Trophoblast cell (in vitro differentiated cells and primary cell): ENCODE data around the gene USP35.
A peak's percentile ranks its signal among the peaks of the same experiment; 100 is the strongest.

Experiments
- DNase-seq, 2 donors: peaks; one replicate each; pipeline ENCODE4 v3.0.0-alpha.2; 2016
- H2AFZ ChIP-seq: 2 replicates; pipeline ENCODE4 v1.6.1; 2013; ENCODE audit warnings: low read length, moderate library complexity, mild to moderate bottlenecking; ENCODE audit not compliant: insufficient read depth, poor library complexity
- H2AK5ac ChIP-seq: 2 replicates; pipeline ENCODE4 v1.6.1; 2013; ENCODE audit warnings: mild to moderate bottlenecking, low read length
- H2BK120ac ChIP-seq: 2 replicates; pipeline ENCODE4 v1.6.1; 2013; ENCODE audit warnings: low read length, mild to moderate bottlenecking, moderate library complexity; ENCODE audit not compliant: insufficient read depth, poor library complexity
- H2BK12ac ChIP-seq: 2 replicates; pipeline ENCODE4 v1.6.1; 2013; ENCODE audit warnings: mild to moderate bottlenecking, low read length, moderate library complexity
- H2BK5ac ChIP-seq: 2 replicates; pipeline ENCODE4 v1.6.1; 2013; ENCODE audit warnings: low read length, low read depth, moderate library complexity, mild to moderate bottlenecking; ENCODE audit not compliant: poor library complexity
- H3K14ac ChIP-seq: 2 replicates; pipeline ENCODE4 v1.6.1; 2013; ENCODE audit warnings: mild to moderate bottlenecking, low read length
- H3K18ac ChIP-seq: 2 replicates; pipeline ENCODE4 v1.6.1; 2013; ENCODE audit warnings: mild to moderate bottlenecking, low read length
- H3K23ac ChIP-seq: 2 replicates; pipeline ENCODE4 v1.6.1; 2013; ENCODE audit warnings: low read length
- H3K27ac ChIP-seq: 2 replicates; pipeline ENCODE4 v1.5.1; 2013; ENCODE audit warnings: low read depth, mild to moderate bottlenecking, inconsistent platforms, low read length, moderate library complexity
- H3K27me3 ChIP-seq: 2 replicates; pipeline ENCODE4 v1.6.1; 2013; ENCODE audit warnings: inconsistent platforms, mild to moderate bottlenecking, low read length, moderate library complexity; ENCODE audit not compliant: insufficient read depth
- H3K36me3 ChIP-seq, 2 experiments: 1 replicate in 1 of 2; 2 replicates in 1 of 2; pipeline ENCODE4 v1.6.1; 2013; ENCODE audit warnings: low read length in 2 of 2, mild to moderate bottlenecking in 2 of 2, moderate library complexity in 1 of 2; ENCODE audit not compliant: insufficient read depth in 2 of 2, control insufficient read depth in 1 of 2
- H3K4ac ChIP-seq: 2 replicates; pipeline ENCODE4 v1.6.1; 2013; ENCODE audit warnings: low read depth, mild to moderate bottlenecking, low read length, moderate library complexity
- H3K4me1 ChIP-seq, 2 experiments: 1 replicate in 1 of 2; 2 replicates in 1 of 2; pipeline ENCODE4 v1.6.1; 2013; ENCODE audit warnings: low read length in 2 of 2, mild to moderate bottlenecking in 2 of 2, moderate library complexity in 1 of 2; ENCODE audit not compliant: insufficient read depth in 2 of 2, control insufficient read depth in 1 of 2
- H3K4me2 ChIP-seq: 2 replicates; pipeline ENCODE4 v1.6.1; 2013; ENCODE audit warnings: inconsistent platforms, mild to moderate bottlenecking, low read length, moderate library complexity
- H3K4me3 ChIP-seq: 2 replicates; pipeline ENCODE4 v1.5.1; 2013; ENCODE audit warnings: mild to moderate bottlenecking, low read depth, low read length, inconsistent platforms
- H3K79me1 ChIP-seq: one replicate; pipeline ENCODE4 v1.6.1; 2013; ENCODE audit warnings: low read length
- H3K79me2 ChIP-seq: 2 replicates; pipeline ENCODE4 v1.6.1; 2013; ENCODE audit warnings: low read length, mild to moderate bottlenecking; ENCODE audit not compliant: control insufficient read depth, insufficient read depth, poor library complexity
- H3K9ac ChIP-seq: 2 replicates; pipeline ENCODE4 v1.6.1; 2013; ENCODE audit warnings: mild to moderate bottlenecking, low read length
- H3K9me3 ChIP-seq: 2 replicates; pipeline ENCODE4 v1.6.1; 2013; ENCODE audit warnings: low read depth, mild to moderate bottlenecking, control low read depth, inconsistent platforms, low read length; ENCODE audit not compliant: insufficient read depth
- H4K12ac ChIP-seq: 2 replicates; pipeline ENCODE4 v1.6.1; 2013; ENCODE audit warnings: low read depth, mild to moderate bottlenecking, low read length, moderate library complexity
- H4K8ac ChIP-seq: 2 replicates; pipeline ENCODE4 v1.6.1; 2013; ENCODE audit warnings: low read depth, mild to moderate bottlenecking, low read length, moderate library complexity
- H4K91ac ChIP-seq: one replicate; pipeline ENCODE4 v1.6.1; 2013; ENCODE audit warnings: low read depth, mild to moderate bottlenecking, low read length, moderate library complexity
- WGBS: extraction: QIAGEN DNeasy Blood & Tissue Kit; methylation state at CpG from one replicate; pipeline ENCODE4 v1.1.7; 2013; ENCODE audit warnings: missing lambda C conversion rate; ENCODE audit not compliant: insufficient read length, insufficient coverage; ENCODE audit errors: extremely low coverage; 5-methylcytosine and 5-hydroxymethylcytosine counted together

USP35 gene

DNA sequence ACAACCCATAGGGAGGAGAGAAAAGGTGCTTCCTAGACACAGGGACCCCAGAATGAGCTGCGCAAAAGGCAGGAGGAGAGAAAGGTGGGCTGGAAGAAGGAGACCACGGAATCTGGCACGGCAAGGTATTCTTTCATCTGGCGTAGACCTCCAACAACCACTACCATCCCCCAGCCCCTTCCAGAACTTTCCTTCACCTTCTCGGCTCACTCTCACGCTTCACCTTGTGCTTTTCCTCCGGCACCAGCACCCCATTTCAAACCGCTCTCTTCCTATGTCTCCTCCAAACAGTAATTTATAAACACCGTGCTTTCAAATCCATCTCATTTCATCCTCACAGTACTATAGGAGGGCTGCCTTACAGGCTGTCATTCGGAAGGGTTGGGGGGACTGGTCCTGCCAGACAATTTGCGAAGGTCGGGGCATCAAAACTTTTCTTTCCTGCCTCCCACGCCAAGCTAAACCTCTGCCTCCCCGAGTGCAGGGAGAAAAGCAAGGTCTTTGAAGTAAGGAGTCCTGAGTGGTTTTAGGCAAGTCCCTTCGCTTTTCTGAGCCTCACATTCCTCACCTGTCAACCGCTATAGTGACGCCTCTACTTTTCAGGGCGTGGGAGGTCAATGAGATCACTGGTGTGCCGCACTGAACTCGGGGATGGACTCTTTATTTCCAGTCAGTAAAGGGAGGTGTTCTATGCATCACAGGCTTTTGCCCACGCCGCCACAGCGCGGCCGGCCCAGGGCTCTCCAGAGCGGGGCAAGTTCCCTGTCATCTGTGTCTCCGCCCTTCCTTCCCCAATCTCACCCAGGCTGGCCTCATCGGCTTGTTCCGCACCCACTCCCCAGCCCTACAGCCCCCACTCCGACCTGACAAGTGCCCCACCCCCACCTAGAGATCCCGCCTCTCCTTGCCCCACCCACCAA lies 1.1 kb upstream of the USP35 start:
- Histone ChIP-seq H3K27me3 (no peaks in the 10 kb centered on the region), H4K12ac (peak overlapping the region; percentile 19), H2BK120ac (peak overlapping the region; percentile 54), H2BK12ac (peak overlapping the region; percentile 82), H3K4ac (peak overlapping the region; percentile 66), H3K9ac (peak overlapping the region; percentile 64), H2AK5ac (peak overlapping the region; percentile 92), H2AFZ (peak overlapping the region; percentile 13), H3K18ac (peak overlapping the region; percentile 67), H2BK5ac (peak overlapping the region; percentile 3), H3K4me3 (peak overlapping the region; percentile 90), H3K79me2 (peaks cover 24% of the 10 kb centered on the region), H3K79me1 (peaks cover 21% of the 10 kb centered on the region), H3K4me1 (peaks cover 32 to 42% of the 10 kb centered on the region in 2 experiments), H4K91ac (peak overlapping the region; percentile 57), H4K8ac (peak overlapping the region; percentile 42), H3K27ac (no peak overlapping the region), H3K36me3 (peaks cover 6 to 9% of the 10 kb centered on the region in 2 experiments), H3K14ac (peak overlapping the region; percentile 65), H3K4me2 (peak overlapping the region; percentile 82), H3K23ac (no peak overlapping the region), H3K9me3 (no peaks in the 10 kb centered on the region)
- DNase-seq: no peak
- 100% methylated on average over 1 of the region's 31 CpGs for WGBS

DNA sequence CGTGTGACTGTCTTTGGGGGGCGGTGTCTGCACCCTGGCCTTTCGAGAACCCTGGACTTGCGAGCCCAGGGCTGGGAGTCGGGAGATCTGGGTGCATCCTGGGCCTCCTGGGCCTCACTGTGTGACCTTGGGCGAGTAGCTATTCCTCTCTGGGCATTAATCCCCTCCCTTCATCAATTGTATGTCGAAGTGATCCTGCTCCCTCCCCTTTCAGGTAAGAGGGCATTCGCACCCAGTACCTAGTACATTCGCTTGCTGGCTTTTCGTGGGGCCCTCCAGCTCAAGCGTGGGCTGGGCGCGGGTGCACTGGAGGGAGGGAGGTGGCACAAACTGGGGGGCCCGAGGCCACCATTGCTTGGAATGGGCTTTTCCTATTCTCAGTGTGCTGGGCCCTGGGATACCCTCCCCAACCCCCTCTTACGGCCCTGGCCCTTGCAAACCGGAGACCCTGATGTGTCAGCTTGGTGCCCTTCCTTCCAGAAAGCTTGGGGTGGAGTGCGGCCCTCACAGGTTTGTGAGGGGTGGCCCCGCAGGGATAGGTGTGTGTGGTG lies 530 bp downstream of the USP35 start:
- Histone ChIP-seq H4K12ac (peak overlapping the region; percentile 93), H2AK5ac (peak overlapping the region; percentile 94), H2AFZ (peak overlapping the region; percentile 80), H3K79me1 (peaks cover 21% of the 10 kb centered on the region), H2BK12ac (peak overlapping the region; percentile 51), H3K79me2 (peaks cover 24% of the 10 kb centered on the region), H3K27ac (no peak overlapping the region), H2BK120ac (peak overlapping the region; percentile 52), H3K14ac (peak overlapping the region; percentile 95), H3K23ac (no peak overlapping the region), H3K4ac (peak overlapping the region; percentile 72), H3K36me3 (peaks cover 8 to 9% of the 10 kb centered on the region in 2 experiments), H3K27me3 (no peaks in the 10 kb centered on the region), H4K91ac (peak overlapping the region; percentile 67), H3K9me3 (no peaks in the 10 kb centered on the region), H4K8ac (peak overlapping the region; percentile 68), H3K9ac (peak overlapping the region; percentile 63), H2BK5ac (peak overlapping the region; percentile 18), H3K18ac (peak overlapping the region; percentile 93), H3K4me3 (peak overlapping the region; percentile 88), H3K4me1 (peaks cover 32 to 42% of the 10 kb centered on the region in 2 experiments), H3K4me2 (peak overlapping the region; percentile 78)
- WGBS: no CpG with 5 or more reads among the region's 18 CpGs
- no peak for DNase-seq

DNA sequence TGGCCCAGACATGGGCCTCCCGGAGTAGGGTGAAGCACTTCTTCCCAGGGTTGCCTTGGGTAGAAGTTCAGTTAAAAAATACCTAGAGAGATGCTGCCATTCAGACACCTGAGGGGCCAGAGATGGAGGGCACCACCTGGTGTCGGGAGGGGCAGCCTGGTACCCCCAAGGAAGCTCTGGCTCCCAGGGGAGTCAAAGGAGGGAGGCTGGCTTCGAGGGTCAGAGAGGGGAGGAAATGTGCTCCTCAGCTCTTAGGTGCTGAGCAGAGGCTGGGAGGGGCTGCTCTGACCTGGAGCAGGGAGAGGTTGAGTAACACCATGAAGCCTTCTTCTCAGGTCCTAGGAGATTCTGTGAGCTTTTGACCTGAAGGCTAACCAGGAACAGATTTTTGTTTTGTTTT lies 1.1 kb downstream of the USP35 start:
- Histone ChIP-seq H3K27me3 (no peaks in the 10 kb centered on the region), H2AFZ (no peak overlapping the region), H2BK5ac (peak overlapping the region; percentile 36), H3K9ac (no peak overlapping the region), H4K8ac (no peak overlapping the region), H3K4me1 (peaks cover 35 to 48% of the 10 kb centered on the region in 2 experiments), H3K4ac (peak overlapping the region; percentile 49), H2BK12ac (peak overlapping the region; percentile 19), H3K18ac (peak overlapping the region; percentile 31), H3K4me2 (peak overlapping the region; percentile 78), H3K79me1 (peaks cover 21% of the 10 kb centered on the region), H4K12ac (no peak overlapping the region), H3K4me3 (peak overlapping the region; percentile 1), H3K14ac (no peak overlapping the region), H3K36me3 (peaks cover 10 to 12% of the 10 kb centered on the region in 2 experiments), H3K79me2 (peaks cover 24% of the 10 kb centered on the region), H4K91ac (no peak overlapping the region), H3K9me3 (no peaks in the 10 kb centered on the region), H2AK5ac (no peak overlapping the region), H3K27ac (no peak overlapping the region), H2BK120ac (no peak overlapping the region), H3K23ac (no peak overlapping the region)
- no CpG with 5 or more reads among the region's 3 CpGs for WGBS
- DNase-seq: no peak

DNA sequence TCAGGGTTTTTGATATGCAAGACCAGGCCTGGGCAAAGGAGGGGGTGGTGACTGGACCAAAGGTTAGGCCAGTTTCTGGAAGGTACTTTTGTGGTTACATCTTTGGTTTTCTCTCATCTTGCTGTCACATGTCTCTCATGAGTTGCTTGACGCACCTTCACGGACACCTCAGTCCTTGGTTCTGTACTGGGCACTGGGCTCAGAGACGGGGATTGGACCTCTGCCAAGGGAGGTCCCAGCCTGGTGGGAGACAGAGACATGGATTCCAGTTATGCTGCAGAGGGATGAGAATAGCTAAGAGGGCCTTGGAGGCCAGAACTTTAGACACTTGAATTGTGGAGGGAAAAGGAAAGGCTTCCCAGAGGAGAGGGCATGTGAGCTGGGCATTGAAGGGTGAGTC lies 1.7 kb downstream of the USP35 start:
- peak overlapping the region; percentile 39 for H3K14ac ChIP-seq
- H3K18ac ChIP-seq: peak overlapping the region; percentile 57
- peaks cover 35 to 48% of the 10 kb centered on the region in 2 experiments for H3K4me1 ChIP-seq
- H3K23ac ChIP-seq: no peak overlapping the region
- H4K91ac ChIP-seq: no peak overlapping the region
- no peak overlapping the region for H2BK5ac ChIP-seq
- no peak overlapping the region for H3K27ac ChIP-seq
- no peak for DNase-seq
- H3K79me1 ChIP-seq: peaks cover 21% of the 10 kb centered on the region
- peak overlapping the region; percentile 78 for H3K4me2 ChIP-seq
- peak overlapping the region; percentile 10 for H2BK120ac ChIP-seq
- no peak overlapping the region for H2AFZ ChIP-seq
- no peak overlapping the region for H2BK12ac ChIP-seq
- H3K36me3 ChIP-seq: peaks cover 12 to 14% of the 10 kb centered on the region in 2 experiments
- H3K4me3 ChIP-seq: no peak overlapping the region
- peak overlapping the region; percentile 32 for H4K8ac ChIP-seq
- no peaks in the 10 kb centered on the region for H3K27me3 ChIP-seq
- H3K79me2 ChIP-seq: peaks cover 24% of the 10 kb centered on the region
- whole genome bisulfite sequencing: no CpG with 5 or more reads among the region's 3 CpGs
- no peak overlapping the region for H4K12ac ChIP-seq
- no peak overlapping the region for H3K4ac ChIP-seq
- no peaks in the 10 kb centered on the region for H3K9me3 ChIP-seq
- no peak overlapping the region for H3K9ac ChIP-seq
- peak overlapping the region; percentile 54 for H2AK5ac ChIP-seq
